ENCODE data around the gene BAHD1. TPM values are rescaled to one million over a fixed set of nuclear protein-coding genes. Genes with fewer than 3 reads are reported as not detected.
A peak's percentile ranks its signal among the peaks of the same experiment; 100 is the strongest.

The BAHD1 gene
- total RNA-seq, 1 donor from 2014 or later: 26.5 TPM

DNA sequence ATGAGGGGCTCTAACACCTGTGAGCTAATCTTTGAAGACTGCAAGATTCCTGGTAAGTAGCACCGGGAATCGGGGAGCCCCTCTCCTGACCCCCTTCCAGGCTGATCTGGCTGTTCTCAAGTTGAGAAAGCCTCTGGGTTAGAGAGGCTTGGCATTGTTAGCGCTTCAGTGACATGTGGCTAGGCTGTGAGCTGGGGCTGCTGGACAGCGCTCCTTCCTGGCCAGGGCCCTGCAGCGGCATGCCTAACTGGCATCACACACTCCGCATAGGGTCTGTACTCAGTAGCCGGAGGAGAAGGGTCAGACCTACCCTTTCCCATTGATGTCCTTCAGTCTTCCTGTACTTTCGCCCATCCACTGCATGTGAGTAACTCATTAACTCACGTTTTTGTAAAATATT lies 27.7 kb upstream of the BAHD1 start:
- Mint-ChIP-seq H3K9me3 (no peaks in the 10 kb centered on the region), H3K27me3 (ENCODE audit: low read depth) (no peaks in the 10 kb centered on the region), H3K4me1 (ENCODE audit: low read depth) (peaks cover 17% of the 10 kb centered on the region), H3K36me3 (ENCODE audit: low read depth) (peaks cover 64% of the 10 kb centered on the region), H3K27ac (no peak overlapping the region), H3K4me3 (ENCODE audit: low read depth) (no peak overlapping the region)
- intact Hi-C loops (cut with micrococcal nuclease): no loop called here
- DNase-seq (ENCODE audit: low spot score): no peak

- intact Hi-C loops (cut with micrococcal nuclease): no loop called here
- H3K9me3 Mint-ChIP-seq: no peaks in the 10 kb centered on the region
- DNase-seq (ENCODE audit: low spot score): no peak
- no peak overlapping the region for H3K27ac Mint-ChIP-seq
- H3K4me1 Mint-ChIP-seq (ENCODE audit: low read depth): peaks cover 5% of the 10 kb centered on the region
- H3K36me3 Mint-ChIP-seq (ENCODE audit: low read depth): peaks cover 52% of the 10 kb centered on the region
- no peaks in the 10 kb centered on the region for H3K27me3 Mint-ChIP-seq (ENCODE audit: low read depth)
- H3K4me3 Mint-ChIP-seq (ENCODE audit: low read depth): no peak overlapping the region
Measured at GRCh38 chr15:40414816-40415215, 25.9 kb upstream of the BAHD1 start.

DNA sequence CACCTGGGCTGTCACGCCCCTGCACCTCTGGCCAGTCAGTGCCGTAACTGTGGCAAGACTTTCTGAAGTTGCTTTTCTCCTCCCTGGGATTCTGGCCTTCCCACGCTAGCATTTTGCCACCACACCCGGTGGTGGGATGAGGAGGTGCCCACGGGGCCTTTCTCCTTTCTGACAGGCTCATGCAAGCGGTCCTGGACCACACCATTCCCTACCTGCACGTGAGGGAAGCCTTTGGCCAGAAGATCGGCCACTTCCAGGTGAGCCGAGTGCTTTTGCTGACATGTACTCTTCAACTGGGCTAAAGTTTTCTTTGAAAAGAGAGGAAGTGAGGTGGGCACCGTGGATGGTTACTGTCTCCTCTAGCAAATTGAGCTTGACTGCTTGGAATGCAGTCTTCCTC lies 25.5 kb upstream of the BAHD1 start:
- intact Hi-C loops (cut with micrococcal nuclease): no loop called here
- Mint-ChIP-seq H3K27ac (no peak overlapping the region), H3K9me3 (no peaks in the 10 kb centered on the region), H3K27me3 (ENCODE audit: low read depth) (no peaks in the 10 kb centered on the region), H3K4me1 (ENCODE audit: low read depth) (peaks cover 2% of the 10 kb centered on the region), H3K4me3 (ENCODE audit: low read depth) (no peak overlapping the region), H3K36me3 (ENCODE audit: low read depth) (peaks cover 48% of the 10 kb centered on the region)
- DNase-seq (ENCODE audit: low spot score): no peak

- H3K9me3 Mint-ChIP-seq: no peaks in the 10 kb centered on the region
- H3K4me3 Mint-ChIP-seq (ENCODE audit: low read depth): no peak overlapping the region
- H3K4me1 Mint-ChIP-seq (ENCODE audit: low read depth): no peaks in the 10 kb centered on the region
- no peak for DNase-seq (ENCODE audit: low spot score)
- intact Hi-C loops (cut with micrococcal nuclease): no loop called here
- H3K27me3 Mint-ChIP-seq (ENCODE audit: low read depth): no peaks in the 10 kb centered on the region
- H3K27ac Mint-ChIP-seq: no peak overlapping the region
- H3K36me3 Mint-ChIP-seq (ENCODE audit: low read depth): peaks cover 40% of the 10 kb centered on the region
Measured at GRCh38 chr15:40416056-40416455, 24.7 kb upstream of the BAHD1 start.

DNA sequence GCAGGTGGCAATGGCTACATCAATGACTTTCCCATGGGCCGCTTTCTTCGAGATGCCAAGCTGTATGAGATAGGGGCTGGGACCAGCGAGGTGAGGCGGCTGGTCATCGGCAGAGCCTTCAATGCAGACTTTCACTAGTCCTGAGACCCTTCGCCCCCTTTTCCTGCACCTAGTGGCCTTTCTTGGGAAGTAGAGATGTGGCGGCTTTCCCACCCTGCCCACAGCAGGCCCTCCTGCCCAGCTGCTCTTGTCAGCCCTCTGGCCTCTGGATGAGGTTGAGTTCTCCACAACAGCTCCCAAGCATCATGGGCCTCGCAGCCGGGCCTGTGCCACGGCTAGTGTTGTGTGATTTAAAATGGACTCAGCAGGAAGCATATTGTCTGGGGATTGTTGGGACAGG lies 22.6 kb upstream of the BAHD1 start:
- H3K36me3 Mint-ChIP-seq (ENCODE audit: low read depth): peaks cover 22% of the 10 kb centered on the region
- intact Hi-C loops (cut with micrococcal nuclease): no loop called here
- no peaks in the 10 kb centered on the region for H3K9me3 Mint-ChIP-seq
- no peaks in the 10 kb centered on the region for H3K4me1 Mint-ChIP-seq (ENCODE audit: low read depth)
- no peaks in the 10 kb centered on the region for H3K27me3 Mint-ChIP-seq (ENCODE audit: low read depth)
- no peak overlapping the region for H3K4me3 Mint-ChIP-seq (ENCODE audit: low read depth)
- DNase-seq (ENCODE audit: low spot score): no peak
- no peak overlapping the region for H3K27ac Mint-ChIP-seq

DNA sequence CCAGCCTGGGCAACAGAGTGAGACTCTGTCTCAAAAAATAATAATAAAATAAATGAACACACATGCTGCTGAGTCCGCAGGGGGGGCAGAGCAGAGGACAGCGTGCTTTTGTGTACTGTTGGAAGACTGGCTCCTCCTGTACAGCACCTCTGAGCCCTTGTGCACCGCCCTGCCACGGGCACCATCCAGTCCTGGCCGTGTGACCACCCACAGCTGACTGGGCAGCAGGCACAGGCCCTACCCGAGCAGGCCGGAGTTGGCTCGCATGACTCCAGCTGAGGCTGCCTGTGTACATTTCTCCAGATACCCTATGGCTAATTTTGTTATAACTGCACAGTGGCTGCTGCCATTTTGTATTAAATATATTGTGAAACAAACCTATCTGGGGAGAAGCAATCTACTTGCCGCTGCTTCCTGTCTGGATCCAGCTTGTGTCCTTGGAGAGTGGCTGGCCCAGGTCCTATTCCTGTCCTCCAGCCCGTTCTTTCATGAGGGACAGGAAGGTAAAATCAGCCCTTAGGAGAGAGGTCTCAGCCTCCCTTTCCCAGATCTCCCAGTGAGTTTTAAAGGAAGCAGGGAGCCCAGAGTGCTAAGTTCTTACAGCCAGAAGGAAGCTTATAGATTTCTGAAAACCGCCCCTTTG lies 20.6 kb upstream of the BAHD1 start:
- no peak for DNase-seq (ENCODE audit: low spot score)
- Mint-ChIP-seq H3K4me1 (ENCODE audit: low read depth) (no peaks in the 10 kb centered on the region), H3K27ac (no peak overlapping the region), H3K9me3 (no peaks in the 10 kb centered on the region), H3K36me3 (ENCODE audit: low read depth) (peaks cover 11% of the 10 kb centered on the region), H3K4me3 (ENCODE audit: low read depth) (no peak overlapping the region), H3K27me3 (ENCODE audit: low read depth) (no peaks in the 10 kb centered on the region)
- intact Hi-C loops (cut with micrococcal nuclease): loop anchor here (5.0 kb wide), 1 partner anchor 38 kb away; the partner anchor contains the start of gene KNSTRN

DNA sequence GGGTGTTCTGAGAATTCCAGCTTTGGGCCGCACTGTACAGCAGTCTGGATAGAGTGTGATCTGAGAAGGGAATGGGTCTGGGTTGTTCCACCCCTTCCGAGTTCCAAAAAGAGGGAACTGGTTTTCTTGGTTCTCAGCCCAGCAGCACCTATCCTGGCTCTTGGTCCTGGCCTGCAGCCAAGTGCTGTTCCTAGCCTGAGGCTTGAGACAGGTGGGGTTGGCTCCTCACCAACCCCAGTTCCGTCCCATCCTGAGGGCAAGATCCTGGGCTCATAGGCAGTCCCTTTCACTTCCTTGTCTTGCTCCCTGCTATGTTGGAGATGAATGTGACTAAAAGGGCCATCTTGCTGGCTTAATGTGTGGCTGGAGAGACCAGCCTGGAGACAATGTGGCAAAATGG lies 20.0 kb upstream of the BAHD1 start:
- Mint-ChIP-seq H3K4me1 (ENCODE audit: low read depth) (no peaks in the 10 kb centered on the region), H3K9me3 (no peaks in the 10 kb centered on the region), H3K4me3 (ENCODE audit: low read depth) (no peak overlapping the region), H3K36me3 (ENCODE audit: low read depth) (peaks cover 5% of the 10 kb centered on the region), H3K27ac (no peak overlapping the region), H3K27me3 (ENCODE audit: low read depth) (no peaks in the 10 kb centered on the region)
- no peak for DNase-seq (ENCODE audit: low spot score)
- intact Hi-C loops (cut with micrococcal nuclease): loop anchor here (5.0 kb wide), 1 partner anchor 38 kb away; the partner anchor contains the start of gene KNSTRN

DNA sequence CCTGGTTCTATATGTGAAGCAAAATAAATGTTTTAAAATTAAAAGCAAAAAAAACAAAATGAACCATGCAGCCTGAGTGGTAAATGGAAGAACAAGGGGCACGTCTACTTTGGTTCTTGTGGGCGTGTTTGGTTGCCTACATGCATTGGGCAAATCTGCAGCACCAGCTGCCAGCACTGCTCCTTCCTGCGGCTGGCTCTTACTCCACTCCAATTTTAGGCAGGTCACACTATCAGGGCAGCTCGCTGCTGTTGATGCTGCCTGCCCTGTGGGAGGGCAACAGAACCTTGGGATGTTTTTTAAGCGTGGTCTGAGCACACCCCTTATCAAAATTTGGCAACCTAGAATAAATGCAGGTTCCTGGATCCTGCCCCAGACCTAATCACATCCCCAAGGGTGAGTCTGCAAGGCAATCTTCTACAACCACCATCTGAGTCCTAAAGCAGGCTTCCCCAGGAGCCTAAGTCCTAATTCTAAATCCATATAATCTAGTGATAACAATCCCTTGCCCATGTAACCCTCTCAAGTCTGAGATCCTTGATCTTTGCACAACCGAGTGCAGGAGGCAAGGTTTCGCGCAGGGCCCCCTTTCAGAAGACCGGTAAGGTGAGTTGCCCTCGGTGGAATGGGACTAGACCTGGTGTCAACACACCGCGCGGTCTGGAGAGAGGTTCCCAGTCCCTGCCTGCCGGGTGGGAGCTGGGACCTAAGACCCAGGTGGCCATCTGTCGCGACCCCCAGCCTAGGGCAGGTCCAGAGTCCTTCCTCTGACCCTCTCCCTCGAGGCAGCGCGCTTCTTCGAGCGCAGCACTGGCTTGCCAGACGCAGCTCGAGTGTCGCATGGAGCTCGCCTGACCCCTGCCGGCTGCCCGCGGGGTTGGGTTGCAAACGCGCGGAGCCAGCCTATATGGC lies 19.3 kb upstream of the BAHD1 start:
- H3K4me1 Mint-ChIP-seq (ENCODE audit: low read depth): no peaks in the 10 kb centered on the region
- no peak overlapping the region for H3K4me3 Mint-ChIP-seq (ENCODE audit: low read depth)
- peak; percentile 72 for DNase-seq (ENCODE audit: low spot score)
- no peaks in the 10 kb centered on the region for H3K9me3 Mint-ChIP-seq
- intact Hi-C loops (cut with micrococcal nuclease): loop anchor here (1.0 to 5.0 kb wide), 4 partner anchors 39 to 100 kb away; partner anchors contain the start of gene KNSTRN
- no peak overlapping the region for H3K27ac Mint-ChIP-seq
- no peaks in the 10 kb centered on the region for H3K27me3 Mint-ChIP-seq (ENCODE audit: low read depth)
- peaks cover 3% of the 10 kb centered on the region for H3K36me3 Mint-ChIP-seq (ENCODE audit: low read depth)

GRCh38 chr15:40424483-40425115 lies 16.2 kb upstream of the BAHD1 start:
- H3K4me3 Mint-ChIP-seq (ENCODE audit: low read depth): no peak overlapping the region
- no peaks in the 10 kb centered on the region for H3K4me1 Mint-ChIP-seq (ENCODE audit: low read depth)
- H3K27ac Mint-ChIP-seq: no peak overlapping the region
- no peaks in the 10 kb centered on the region for H3K9me3 Mint-ChIP-seq
- intact Hi-C loops (cut with micrococcal nuclease): loop anchor here (5.0 kb wide), 1 partner anchor 42 kb away; the partner anchor contains the start of gene KNSTRN
- no peaks in the 10 kb centered on the region for H3K36me3 Mint-ChIP-seq (ENCODE audit: low read depth)
- DNase-seq (ENCODE audit: low spot score): no peak
- H3K27me3 Mint-ChIP-seq (ENCODE audit: low read depth): no peaks in the 10 kb centered on the region

DNA sequence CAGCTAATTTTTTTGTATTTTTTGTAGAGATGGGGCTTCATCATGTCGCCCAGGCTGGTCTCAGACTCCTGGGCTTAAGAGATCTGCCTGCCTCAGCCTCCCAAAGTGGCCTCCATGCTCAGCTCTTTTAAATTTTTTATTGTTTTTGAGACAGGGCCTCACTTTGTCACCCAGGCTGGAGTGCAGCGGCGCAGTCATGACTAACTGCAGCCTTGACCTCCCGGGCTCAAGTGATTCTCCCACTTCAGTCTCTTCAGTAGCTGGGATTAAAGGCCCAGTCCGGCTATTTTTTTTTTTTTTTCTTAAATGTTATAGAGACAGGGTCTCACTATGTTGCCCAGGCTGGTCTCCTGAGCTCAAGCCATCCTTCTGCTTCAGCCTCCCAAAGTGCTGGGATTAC lies 15.1 kb upstream of the BAHD1 start:
- H3K4me1 Mint-ChIP-seq (ENCODE audit: low read depth): no peaks in the 10 kb centered on the region
- no peaks in the 10 kb centered on the region for H3K9me3 Mint-ChIP-seq
- intact Hi-C loops (cut with micrococcal nuclease): no loop called here
- no peak overlapping the region for H3K27ac Mint-ChIP-seq
- no peaks in the 10 kb centered on the region for H3K27me3 Mint-ChIP-seq (ENCODE audit: low read depth)
- no peak overlapping the region for H3K4me3 Mint-ChIP-seq (ENCODE audit: low read depth)
- no peak for DNase-seq (ENCODE audit: low spot score)
- H3K36me3 Mint-ChIP-seq (ENCODE audit: low read depth): no peaks in the 10 kb centered on the region

DNA sequence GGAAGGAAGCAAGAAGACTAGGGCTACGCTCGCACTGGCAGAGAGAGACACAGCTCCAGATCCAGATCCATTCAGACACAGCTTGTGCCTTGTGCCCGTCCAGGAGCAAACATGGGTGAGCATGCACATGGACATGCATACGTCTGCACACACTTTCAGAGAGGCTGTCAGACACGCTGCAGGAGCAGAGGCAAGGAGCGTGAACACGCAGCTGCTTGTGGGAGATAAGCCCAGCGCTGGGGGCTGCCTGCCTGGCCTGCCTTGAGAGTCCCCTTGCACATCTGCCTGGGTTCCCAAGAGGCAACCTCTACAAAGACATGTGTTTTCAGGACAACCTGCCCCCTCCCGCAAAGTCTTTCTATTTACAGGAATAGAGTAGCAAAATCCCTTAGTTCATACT lies 13.6 kb upstream of the BAHD1 start:
- Mint-ChIP-seq H3K4me3 (ENCODE audit: low read depth) (no peak overlapping the region), H3K27ac (no peak overlapping the region), H3K9me3 (no peaks in the 10 kb centered on the region), H3K27me3 (ENCODE audit: low read depth) (no peaks in the 10 kb centered on the region), H3K36me3 (ENCODE audit: low read depth) (no peaks in the 10 kb centered on the region), H3K4me1 (ENCODE audit: low read depth) (no peaks in the 10 kb centered on the region)
- intact Hi-C loops (cut with micrococcal nuclease): no loop called here
- no peak for DNase-seq (ENCODE audit: low spot score)

DNA sequence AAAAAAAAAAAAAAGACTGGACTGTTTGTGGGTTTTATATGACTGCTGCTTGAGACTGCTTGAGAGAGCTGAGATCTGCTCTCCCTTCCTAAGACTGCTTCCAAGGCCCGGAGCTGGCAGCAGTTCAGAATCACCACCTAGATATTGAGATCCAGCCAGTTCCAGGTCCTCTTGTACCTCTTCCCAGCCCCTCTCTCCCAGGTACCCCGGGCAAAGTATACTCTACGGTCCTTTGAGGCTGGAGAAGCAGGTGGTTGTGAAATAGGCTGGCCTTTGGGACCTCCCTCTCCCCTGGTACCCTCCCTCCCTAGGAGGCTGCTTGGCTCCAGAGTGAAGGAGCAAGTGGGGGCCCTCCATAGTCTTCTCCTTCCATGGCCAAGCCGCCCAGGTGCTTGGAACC lies 12.6 kb upstream of the BAHD1 start:
- DNase-seq (ENCODE audit: low spot score): no peak
- Mint-ChIP-seq H3K36me3 (ENCODE audit: low read depth) (no peaks in the 10 kb centered on the region), H3K4me1 (ENCODE audit: low read depth) (no peaks in the 10 kb centered on the region), H3K27ac (no peak overlapping the region), H3K9me3 (no peaks in the 10 kb centered on the region), H3K27me3 (ENCODE audit: low read depth) (no peaks in the 10 kb centered on the region), H3K4me3 (ENCODE audit: low read depth) (no peak overlapping the region)
- intact Hi-C loops (cut with micrococcal nuclease): no loop called here
